Ovary (tissue), 9 donors: ENCODE measurements around the gene SLC13A5. TPM values are rescaled to one million over a fixed set of nuclear protein-coding genes. Genes with fewer than 3 reads are reported as not detected.

Experiments used
- DNase-seq, 5 donors: peaks; one replicate each; pipeline ENCODE4 v3.0.0-alpha.2; 2019 to 2020
- H3K27ac ChIP-seq, 2 donors: fragments of 200-600 bp; one replicate each; pipeline versions ENCODE4 v1.5.1 to v1.8.0; 2019 to 2022
- H3K27me3 ChIP-seq: fragments of 200-600 bp; one replicate; pipeline ENCODE4 v1.8.0; 2022
- H3K36me3 ChIP-seq: fragments of 200-600 bp; sonication (generic); one replicate; pipeline ENCODE4 v1.5.1; 2019
- H3K4me1 ChIP-seq: one replicate; pipeline ENCODE4 v1.8.1; 2013; ENCODE audit warnings: mild to moderate bottlenecking, moderate library complexity; ENCODE audit not compliant: insufficient read depth
- H3K4me3 ChIP-seq: fragments of 200-600 bp; sonication (generic); one replicate; pipeline ENCODE4 v1.5.1; 2017
- H3K9me3 ChIP-seq, 2 donors: fragments of 200-600 bp in 1 of 2; sonication (generic) in 1 of 2; one replicate each; pipeline versions ENCODE4 v1.5.1 to v1.8.1; 2013 to 2019; ENCODE audit warnings: mild to moderate bottlenecking in 1 of 2, moderate library complexity in 1 of 2
- EP300 ChIP-seq: sonication (generic); formaldehyde crosslinking; IDR thresholded peaks from one replicate; pipeline ENCODE4 v1.6.1; 2017; ENCODE audit warnings: antibody characterized with exemption
- POLR2A ChIP-seq: fragments of 450-650 bp; IDR thresholded peaks from one replicate; pipeline ENCODE4 v1.6.1; 2017; ENCODE audit warnings: antibody characterized with exemption, mild to moderate bottlenecking, moderate library complexity
- WGBS, 3 donors: extraction: QIAGEN DNeasy Blood & Tissue Kit in 1 of 3; methylation state at CpG; one replicate each; pipeline versions ENCODE4 v1.1.5 to v1.1.7; 2013 to 2017; 5-methylcytosine and 5-hydroxymethylcytosine counted together
- intact Hi-C, 4 donors: fragments of 100-400 bp; cut with DNase I; formaldehyde crosslinking; loops; one replicate each; pipeline versions ENCODE4 v1.11.0 to v1.15.1; 2022 to 2023
- polyA plus RNA-seq, 2 donors: library from polyadenylated mRNA; stranded (reverse); fragments of 200-250 nt in 1 of 2; fragments of 350-450 nt in 1 of 2; fragmentation: Illumina TruSeq in 1 of 2; extraction: RNeasy Lipid Tissue Mini Kit (QIAGEN cat#74804) in 1 of 2; gene quantifications; one replicate each; pipeline ENCODE4 v1.2.3, GENCODE V29; 2013 to 2014
- total RNA-seq, 7 donors: library from RNA; depleted of rRNA in 2 of 7; stranded (reverse); fragments of >200 nt in 2 of 7; fragmentation: NEBNext Ultra II Directional in 3 of 7; extraction: Animal tissue kit (Norgen Biotek cat#: 25700) in 3 of 7; gene quantifications; one replicate each; pipeline versions ENCODE4 v1.1.0 to v1.2.4, GENCODE V29; 2016 to 2023
- TF ChIP-seq, protein P1 (sequence below), 3 donors: fragments of 450-650 bp in 2 of 3; fragments of 200-600 bp in 1 of 3; IDR thresholded peaks; one replicate each; pipeline versions ENCODE4 v1.5.1 to v1.8.0; 2016 to 2022; ENCODE audit warnings: antibody characterized with exemption in 3 of 3, mild to moderate bottlenecking in 1 of 3
- donor health status: DM: no; HTN: no; CAD: no; lungs with moderate emphysema.
- donor health status: DM: no; HTN: no; CAD: no.
- donor health status: Bipolar disorder and iron deficiency.
- donor health status: DM: yes; HTN: yes; CAD: no.
- donor health status: DM: no; HTN: no; CAD: no.
- donor health status: DM: yes; HTN: yes; CAD: no.

The SLC13A5 gene
- total and polyA plus RNA-seq, 9 donors, result 0.45 to 2.6 (median 1.4) TPM

DNA sequence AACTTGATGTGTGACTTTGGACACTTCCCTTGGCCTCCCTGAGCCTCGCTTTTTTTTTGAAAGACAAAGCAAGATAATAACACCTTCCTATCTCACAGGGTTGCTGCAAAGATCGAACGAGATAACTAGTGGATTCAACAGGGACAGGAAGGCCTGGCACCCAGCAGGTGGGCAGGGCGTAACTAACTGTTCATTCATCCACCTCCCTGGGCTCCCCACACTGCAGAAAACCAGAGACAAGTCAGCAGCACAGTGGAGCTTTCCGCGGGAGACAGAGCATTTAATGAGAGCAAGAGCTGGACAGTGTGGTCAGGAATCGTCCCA, 28.7 kb downstream of the SLC13A5 start:
- Histone ChIP-seq H3K9me3 (no peaks in the 10 kb centered on the region), H3K27ac (no peak overlapping the region), H3K27me3 (no peaks in the 10 kb centered on the region), H3K4me3 (no peak overlapping the region), H3K4me1 (no peaks in the 10 kb centered on the region), H3K36me3 (no peaks in the 10 kb centered on the region)
- TF ChIP-seq, protein P1, sequence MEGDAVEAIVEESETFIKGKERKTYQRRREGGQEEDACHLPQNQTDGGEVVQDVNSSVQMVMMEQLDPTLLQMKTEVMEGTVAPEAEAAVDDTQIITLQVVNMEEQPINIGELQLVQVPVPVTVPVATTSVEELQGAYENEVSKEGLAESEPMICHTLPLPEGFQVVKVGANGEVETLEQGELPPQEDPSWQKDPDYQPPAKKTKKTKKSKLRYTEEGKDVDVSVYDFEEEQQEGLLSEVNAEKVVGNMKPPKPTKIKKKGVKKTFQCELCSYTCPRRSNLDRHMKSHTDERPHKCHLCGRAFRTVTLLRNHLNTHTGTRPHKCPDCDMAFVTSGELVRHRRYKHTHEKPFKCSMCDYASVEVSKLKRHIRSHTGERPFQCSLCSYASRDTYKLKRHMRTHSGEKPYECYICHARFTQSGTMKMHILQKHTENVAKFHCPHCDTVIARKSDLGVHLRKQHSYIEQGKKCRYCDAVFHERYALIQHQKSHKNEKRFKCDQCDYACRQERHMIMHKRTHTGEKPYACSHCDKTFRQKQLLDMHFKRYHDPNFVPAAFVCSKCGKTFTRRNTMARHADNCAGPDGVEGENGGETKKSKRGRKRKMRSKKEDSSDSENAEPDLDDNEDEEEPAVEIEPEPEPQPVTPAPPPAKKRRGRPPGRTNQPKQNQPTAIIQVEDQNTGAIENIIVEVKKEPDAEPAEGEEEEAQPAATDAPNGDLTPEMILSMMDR (IDR thresholded peaks at IDR 0.05), result no peak
- TF ChIP-seq POLR2A (no peak), EP300 (no peak)
- WGBS, 3 donors, result 63 to 69% (median 67%) methylated on average over 7 of the region's 7 CpGs
- intact Hi-C loops, result no loop called here
- DNase-seq, result no peak

DNA sequence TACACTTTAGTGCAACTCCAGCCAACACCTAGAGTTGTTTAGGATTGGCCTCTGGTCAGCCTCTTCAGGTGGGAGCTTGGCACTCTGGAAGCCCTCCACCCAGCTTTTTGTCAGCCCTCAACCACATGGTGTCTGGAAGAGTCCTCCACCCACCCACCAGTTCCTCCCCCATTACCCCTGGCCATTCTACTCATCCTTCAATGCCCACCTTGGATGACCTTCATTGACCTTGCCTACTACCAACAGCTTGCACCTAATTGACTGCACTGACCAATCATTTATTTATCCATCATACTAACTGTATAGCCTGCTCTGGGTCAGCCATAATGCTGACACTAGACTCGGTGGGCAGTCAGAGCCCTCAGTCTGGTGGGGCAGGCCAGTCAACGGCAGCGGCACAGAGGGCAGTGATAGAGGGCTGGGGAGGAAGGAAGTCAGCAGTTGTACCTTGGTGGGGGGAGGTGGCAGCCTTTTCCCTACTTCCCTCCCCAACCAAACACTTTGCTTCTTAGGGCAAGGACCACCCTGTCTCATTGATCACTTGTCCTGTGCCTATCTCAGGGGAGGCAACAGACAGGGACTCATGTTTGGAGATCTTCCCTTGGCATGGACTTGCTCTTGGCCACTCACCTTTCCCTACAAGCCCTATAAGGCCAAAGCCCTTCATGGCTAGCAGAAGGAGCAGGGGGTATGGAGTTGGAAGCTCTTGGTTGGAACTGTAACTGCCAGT, 29.3 kb downstream of the SLC13A5 start:
- H3K27ac ChIP-seq, result no peak overlapping the region
- no peaks in the 10 kb centered on the region for H3K9me3 ChIP-seq
- DNase-seq, result no peak
- intact Hi-C loops, result no loop called here
- no peaks in the 10 kb centered on the region for H3K4me1 ChIP-seq
- TF ChIP-seq, protein P1 (IDR thresholded peaks at IDR 0.05), result no peak
- TF ChIP-seq EP300, result no peak
- no peak for TF ChIP-seq POLR2A
- no peak overlapping the region for H3K4me3 ChIP-seq
- H3K27me3 ChIP-seq, result no peaks in the 10 kb centered on the region
- WGBS, 3 donors, result 90 to 94% (median 92%) methylated on average over 3 of the region's 3 CpGs
- no peaks in the 10 kb centered on the region for H3K36me3 ChIP-seq

DNA sequence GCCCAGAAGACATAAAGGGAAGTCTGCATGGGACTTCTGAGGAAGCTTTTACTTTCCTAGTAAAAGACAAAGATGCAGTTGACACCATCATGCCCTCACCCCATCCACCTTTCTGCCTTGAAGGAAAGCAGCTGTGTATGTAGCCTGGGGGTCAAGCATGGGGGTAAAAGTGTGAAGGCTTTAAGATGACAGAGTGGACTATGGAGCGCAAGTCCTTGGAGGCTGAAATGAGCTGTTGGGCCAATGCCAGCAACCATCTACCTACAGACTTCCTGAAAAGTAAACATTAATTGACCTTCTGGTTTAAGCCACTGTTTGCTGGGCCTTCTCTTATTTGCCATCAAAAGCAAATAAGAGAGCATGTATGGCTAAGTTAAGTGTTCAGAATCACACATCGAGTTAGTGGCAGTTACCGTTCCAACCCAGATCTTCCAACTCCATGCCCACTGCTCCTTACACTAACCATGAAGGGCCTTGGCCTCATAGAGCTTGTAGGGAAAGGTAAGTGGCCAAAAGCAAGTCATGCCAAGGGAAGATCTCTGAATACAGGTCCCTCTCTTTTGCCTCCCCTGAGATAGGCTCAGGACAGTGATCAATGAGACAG, 30.0 kb downstream of the SLC13A5 start:
- no peak for DNase-seq
- TF ChIP-seq POLR2A (no peak), EP300 (no peak)
- TF ChIP-seq, protein P1 (IDR thresholded peaks at IDR 0.05), result no peak
- H3K36me3 ChIP-seq, result no peaks in the 10 kb centered on the region
- WGBS, 3 donors, result 90 to 95% (median 93%) methylated on average over 3 of the region's 3 CpGs
- H3K9me3 ChIP-seq, result no peaks in the 10 kb centered on the region
- H3K4me3 ChIP-seq, result no peak overlapping the region
- no peaks in the 10 kb centered on the region for H3K4me1 ChIP-seq
- intact Hi-C loops, result no loop called here
- no peak overlapping the region for H3K27ac ChIP-seq
- no peaks in the 10 kb centered on the region for H3K27me3 ChIP-seq

DNA sequence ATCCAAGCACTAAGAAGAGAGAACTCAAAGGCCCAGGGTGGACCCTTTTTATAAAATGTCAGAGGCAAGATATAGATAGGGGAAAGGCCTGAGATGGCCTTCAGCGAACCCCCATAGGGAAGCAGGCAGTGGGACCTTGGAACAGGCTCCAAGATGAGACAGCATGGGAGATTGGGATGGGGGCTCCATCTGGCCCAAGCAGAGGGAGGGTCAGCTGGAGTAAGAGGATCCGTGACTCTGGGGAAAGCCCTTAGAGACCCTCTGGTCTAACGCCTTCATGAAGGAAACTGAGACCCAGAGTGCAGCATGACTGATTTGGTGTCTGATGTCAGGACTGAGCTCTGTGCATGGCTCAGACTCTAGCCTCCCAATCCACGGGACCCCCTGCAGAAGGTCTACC, 30.8 kb downstream of the SLC13A5 start:
- Histone ChIP-seq H3K4me1 (no peaks in the 10 kb centered on the region), H3K27ac (no peak overlapping the region), H3K36me3 (no peaks in the 10 kb centered on the region), H3K27me3 (no peaks in the 10 kb centered on the region), H3K9me3 (no peaks in the 10 kb centered on the region), H3K4me3 (no peak overlapping the region)
- no peak for DNase-seq
- TF ChIP-seq, protein P1 (IDR thresholded peaks at IDR 0.05), result no peak
- no peak for TF ChIP-seq EP300
- no peak for TF ChIP-seq POLR2A
- 85 to 93% (median 91%) methylated on average over 4 of the region's 4 CpGs for WGBS, 3 donors
- intact Hi-C loops, result no loop called here
